GM23338 (cell line): ENCODE data around the gene CDK14.

Experiments used
- CREB1 ChIP-seq: fragments of 250-450 bp; sonication (Bioruptor Pico); IDR thresholded peaks from 2 replicates; pipeline ENCODE4 v1.5.0; 2020; ENCODE audit warnings: low read depth, mild to moderate bottlenecking, moderate library complexity
- EZH2 ChIP-seq: fragments of 200-600 bp; sonication (generic); IDR thresholded peaks from one replicate; pipeline ENCODE4 v1.8.0; 2017; ENCODE audit warnings: antibody characterized with exemption, mild to moderate bottlenecking, low read depth; ENCODE audit not compliant: unreplicated experiment
- EZH2phosphoT487 ChIP-seq: fragments of 200-600 bp; sonication (generic); IDR thresholded peaks from one replicate; pipeline ENCODE4 v1.8.1; 2018; ENCODE audit warnings: antibody characterized with exemption; ENCODE audit not compliant: unreplicated experiment
- POLR2AphosphoS5 ChIP-seq: IDR thresholded peaks from 2 replicates; pipeline ENCODE4 v1.6.1; 2016; ENCODE audit warnings: antibody characterized with exemption, low read depth
- ZNF331 ChIP-seq: fragments of 250-450 bp; sonication (Bioruptor Pico); IDR thresholded peaks from 2 replicates; pipeline ENCODE4 v1.5.0; 2020; ENCODE audit warnings: low read depth, mild to moderate bottlenecking, moderate library complexity
- TF ChIP-seq, protein P1 (sequence below), 2 experiments: fragments of 200-600 bp in 1 of 2; sonication (generic) in 1 of 2; conservative IDR thresholded peaks; 2 replicates each; pipeline versions ENCODE4 v1.5.1 to v1.6.1; 2016 to 2017; ENCODE audit warnings: antibody characterized with exemption in 2 of 2, low read depth in 2 of 2, mild to moderate bottlenecking in 2 of 2, moderate library complexity in 1 of 2
- TF ChIP-seq, protein P2 (sequence below): IDR thresholded peaks from one replicate; pipeline ENCODE4 v1.6.1; 2018; ENCODE audit warnings: antibody characterized with exemption; ENCODE audit not compliant: unreplicated experiment

DNA sequence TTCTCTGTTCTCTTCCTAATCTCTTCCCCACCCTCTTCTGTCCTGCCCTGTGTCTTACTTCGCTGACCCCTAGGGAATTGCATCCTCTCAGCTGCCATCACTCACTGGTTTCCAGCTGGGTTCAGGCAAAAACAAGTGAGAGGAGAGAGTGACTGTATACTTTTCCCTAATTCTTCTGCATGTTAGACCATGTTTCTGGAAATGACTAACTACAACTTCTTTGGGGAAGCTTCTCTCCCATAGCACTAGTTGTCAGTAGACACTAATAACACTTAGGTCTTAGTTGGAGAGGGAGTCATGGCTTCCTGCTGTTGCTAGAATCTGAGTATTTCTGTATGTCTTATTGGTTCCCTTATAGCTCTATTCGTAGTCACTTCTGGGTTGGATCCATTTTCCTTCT, 369.1 kb downstream of the CDK14 start:
- TF ChIP-seq, protein P1, sequence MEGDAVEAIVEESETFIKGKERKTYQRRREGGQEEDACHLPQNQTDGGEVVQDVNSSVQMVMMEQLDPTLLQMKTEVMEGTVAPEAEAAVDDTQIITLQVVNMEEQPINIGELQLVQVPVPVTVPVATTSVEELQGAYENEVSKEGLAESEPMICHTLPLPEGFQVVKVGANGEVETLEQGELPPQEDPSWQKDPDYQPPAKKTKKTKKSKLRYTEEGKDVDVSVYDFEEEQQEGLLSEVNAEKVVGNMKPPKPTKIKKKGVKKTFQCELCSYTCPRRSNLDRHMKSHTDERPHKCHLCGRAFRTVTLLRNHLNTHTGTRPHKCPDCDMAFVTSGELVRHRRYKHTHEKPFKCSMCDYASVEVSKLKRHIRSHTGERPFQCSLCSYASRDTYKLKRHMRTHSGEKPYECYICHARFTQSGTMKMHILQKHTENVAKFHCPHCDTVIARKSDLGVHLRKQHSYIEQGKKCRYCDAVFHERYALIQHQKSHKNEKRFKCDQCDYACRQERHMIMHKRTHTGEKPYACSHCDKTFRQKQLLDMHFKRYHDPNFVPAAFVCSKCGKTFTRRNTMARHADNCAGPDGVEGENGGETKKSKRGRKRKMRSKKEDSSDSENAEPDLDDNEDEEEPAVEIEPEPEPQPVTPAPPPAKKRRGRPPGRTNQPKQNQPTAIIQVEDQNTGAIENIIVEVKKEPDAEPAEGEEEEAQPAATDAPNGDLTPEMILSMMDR (conservative IDR thresholded peaks at IDR 0.05; ENCODE audit: low read depth in 2 of 2), result no peak
- no peak for TF ChIP-seq POLR2AphosphoS5
- no peak for TF ChIP-seq EZH2
- TF ChIP-seq EZH2phosphoT487, result no peak
- no peak for TF ChIP-seq ZNF331 (CRISPR knock-in tag)
- no peak for TF ChIP-seq CREB1
- TF ChIP-seq, protein P2, sequence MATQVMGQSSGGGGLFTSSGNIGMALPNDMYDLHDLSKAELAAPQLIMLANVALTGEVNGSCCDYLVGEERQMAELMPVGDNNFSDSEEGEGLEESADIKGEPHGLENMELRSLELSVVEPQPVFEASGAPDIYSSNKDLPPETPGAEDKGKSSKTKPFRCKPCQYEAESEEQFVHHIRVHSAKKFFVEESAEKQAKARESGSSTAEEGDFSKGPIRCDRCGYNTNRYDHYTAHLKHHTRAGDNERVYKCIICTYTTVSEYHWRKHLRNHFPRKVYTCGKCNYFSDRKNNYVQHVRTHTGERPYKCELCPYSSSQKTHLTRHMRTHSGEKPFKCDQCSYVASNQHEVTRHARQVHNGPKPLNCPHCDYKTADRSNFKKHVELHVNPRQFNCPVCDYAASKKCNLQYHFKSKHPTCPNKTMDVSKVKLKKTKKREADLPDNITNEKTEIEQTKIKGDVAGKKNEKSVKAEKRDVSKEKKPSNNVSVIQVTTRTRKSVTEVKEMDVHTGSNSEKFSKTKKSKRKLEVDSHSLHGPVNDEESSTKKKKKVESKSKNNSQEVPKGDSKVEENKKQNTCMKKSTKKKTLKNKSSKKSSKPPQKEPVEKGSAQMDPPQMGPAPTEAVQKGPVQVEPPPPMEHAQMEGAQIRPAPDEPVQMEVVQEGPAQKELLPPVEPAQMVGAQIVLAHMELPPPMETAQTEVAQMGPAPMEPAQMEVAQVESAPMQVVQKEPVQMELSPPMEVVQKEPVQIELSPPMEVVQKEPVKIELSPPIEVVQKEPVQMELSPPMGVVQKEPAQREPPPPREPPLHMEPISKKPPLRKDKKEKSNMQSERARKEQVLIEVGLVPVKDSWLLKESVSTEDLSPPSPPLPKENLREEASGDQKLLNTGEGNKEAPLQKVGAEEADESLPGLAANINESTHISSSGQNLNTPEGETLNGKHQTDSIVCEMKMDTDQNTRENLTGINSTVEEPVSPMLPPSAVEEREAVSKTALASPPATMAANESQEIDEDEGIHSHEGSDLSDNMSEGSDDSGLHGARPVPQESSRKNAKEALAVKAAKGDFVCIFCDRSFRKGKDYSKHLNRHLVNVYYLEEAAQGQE, result no peak
